HepG2 (cell line): ENCODE results near the gene GTF3A. TPM values are rescaled to one million over a fixed set of nuclear protein-coding genes. Genes with fewer than 3 reads are reported as not detected.

Experiments
- ATAC-seq: fragments of 200-7000 bp; cut with Tn5 transposase; 3 replicates; pipeline ENCODE4 v1.9.1; 2020; ENCODE audit warnings: mild to moderate bottlenecking, moderate library complexity
- BruUV-seq: library from RNA; stranded (reverse); fragments of 400-500 nt; replicated peaks from 2 replicates; lab custom pipeline; 2021; lab: Mats Ljungman, UMichigan
- CTCF ChIA-PET: fragments of 300-600 bp; formaldehyde crosslinking; extraction: SDS; loops from one replicate; lab custom pipeline; 2021; ENCODE audit warnings: low total read pairs, inconsistent platforms, low intra/inter-chr PET ratio; lab: Yijun Ruan, JAX
- POLR2A ChIA-PET: fragments of 350-600 bp; sonication (Branson Sonifier 250); formaldehyde crosslinking; loops from one replicate; lab custom pipeline; 2020; ENCODE audit warnings: antibody characterized with exemption, inconsistent platforms; lab: Yijun Ruan, JAX
- DNase-seq: peaks from one replicate; pipeline ENCODE4 v3.0.0-alpha.2; 2015; ENCODE audit warnings: low spot score
- FAIRE-seq: peaks from 3 replicates; lab custom pipeline; 2011; peaks lifted over from hg19 to GRCh38; lab: Jason Lieb, UNC
- H2AFZ ChIP-seq: one replicate; pipeline ENCODE4 v1.6.1; 2011; ENCODE audit warnings: low read length, inconsistent platforms
- H3K27ac ChIP-seq: fragments of 300-600 bp; 3 replicates; pipeline ENCODE4 v1.8.0; 2011; ENCODE audit warnings: mixed run types, mild to moderate bottlenecking, mixed read lengths, low read length, inconsistent platforms; ENCODE audit not compliant: insufficient read depth; ENCODE audit errors: extremely low read length
- H3K27me3 ChIP-seq, 2 experiments: fragments of 200-600 bp in 1 of 2; 2 replicates in 1 of 2; 3 replicates in 1 of 2; pipeline versions ENCODE4 v1.6.0 to v1.8.0; 2011; ENCODE audit warnings: low read length in 2 of 2, mild to moderate bottlenecking in 2 of 2, moderate library complexity in 2 of 2, inconsistent platforms in 1 of 2; ENCODE audit not compliant: insufficient read depth in 2 of 2, control insufficient read depth in 1 of 2
- H3K36me3 ChIP-seq, 2 experiments: fragments of 200-600 bp in 1 of 2; replicated peaks in 1 of 2; 2 replicates in 1 of 2; 3 replicates in 1 of 2; pipeline versions ENCODE4 v1.5.1 to v1.8.0; 2011; ENCODE audit warnings: low read length in 2 of 2, inconsistent platforms in 1 of 2; ENCODE audit not compliant: insufficient read depth in 2 of 2, control insufficient read depth in 1 of 2
- H3K4me1 ChIP-seq: 2 replicates; pipeline ENCODE4 v1.5.1; 2012; ENCODE audit warnings: low read length, inconsistent platforms; ENCODE audit not compliant: insufficient read depth
- H3K4me2 ChIP-seq: 2 replicates; pipeline ENCODE4 v1.6.0; 2011; ENCODE audit warnings: low read depth, low read length, inconsistent platforms
- H3K4me3 ChIP-seq, 3 experiments: fragments of 200-600 bp in 1 of 3; sonication (generic), shearing (Covaris generic) in 1 of 3; replicated peaks in 1 of 3; 2 replicates each; pipeline ENCODE4 v1.5.1; 2011 to 2016; ENCODE audit warnings: low read length in 3 of 3, inconsistent platforms in 2 of 3, low read depth in 2 of 3, mild to moderate bottlenecking in 2 of 3, control low read depth in 1 of 3, mixed read lengths in 1 of 3; ENCODE audit not compliant: insufficient read depth in 1 of 3
- H3K79me2 ChIP-seq: one replicate; pipeline ENCODE4 v1.6.1; 2011; ENCODE audit warnings: low read length, inconsistent platforms; ENCODE audit not compliant: insufficient read depth
- H3K9ac ChIP-seq: 2 replicates; pipeline ENCODE4 v1.6.0; 2011; ENCODE audit warnings: mild to moderate bottlenecking, low read depth, low read length, inconsistent platforms; ENCODE audit not compliant: insufficient read depth
- H3K9me3 ChIP-seq: 2 replicates; pipeline ENCODE4 v1.5.1; 2012; ENCODE audit warnings: mild to moderate bottlenecking, low read length
- H4K20me1 ChIP-seq: 2 replicates; pipeline ENCODE4 v1.6.0; 2011; ENCODE audit warnings: inconsistent platforms, mild to moderate bottlenecking, low read length, moderate library complexity; ENCODE audit not compliant: insufficient read depth
- ARNT ChIP-seq: fragments of 450-650 bp; IDR thresholded peaks from 2 replicates; pipeline ENCODE4 v1.6.1; 2017
- GATAD1 ChIP-seq: IDR thresholded peaks from 2 replicates; pipeline ENCODE4 v1.6.1; 2016; ENCODE audit warnings: missing genetic modification reagents, missing compliant biosample characterization
- HMG20B ChIP-seq: conservative IDR thresholded peaks from 2 replicates; pipeline ENCODE4 v1.6.1; 2016; ENCODE audit warnings: missing genetic modification reagents, missing compliant biosample characterization
- KDM5A ChIP-seq: fragments of 200-600 bp; sonication (generic); IDR thresholded peaks from 2 replicates; pipeline ENCODE4 v1.7.0; 2018; ENCODE audit warnings: antibody characterized with exemption, mild to moderate bottlenecking, low read length, borderline replicate concordance
- KMT2A ChIP-seq: sonication (generic); formaldehyde crosslinking; IDR thresholded peaks from 2 replicates; pipeline ENCODE4 v1.4.0; 2020; ENCODE audit warnings: missing genetic modification reagents
- MEIS2 ChIP-seq: sonication (generic); formaldehyde crosslinking; IDR thresholded peaks from 2 replicates; pipeline ENCODE4 v1.9.0; 2021; ENCODE audit warnings: mild to moderate bottlenecking, missing genetic modification reagents
- MIER2 ChIP-seq: IDR thresholded peaks from 2 replicates; pipeline ENCODE4 v1.6.1; 2016; ENCODE audit warnings: missing biosample characterization, missing genetic modification reagents
- ZBTB8A ChIP-seq: sonication (generic); formaldehyde crosslinking; IDR thresholded peaks from 2 replicates; pipeline ENCODE4 v1.4.0; 2020; ENCODE audit warnings: mild to moderate bottlenecking, low read depth, missing genetic modification reagents, borderline replicate concordance
- ZNF296 ChIP-seq: sonication (generic); formaldehyde crosslinking; conservative IDR thresholded peaks from 2 replicates; pipeline ENCODE4 v1.5.0; 2020; ENCODE audit warnings: mild to moderate bottlenecking, missing genetic modification reagents
- ZNF598 ChIP-seq: sonication (generic); formaldehyde crosslinking; IDR thresholded peaks from 2 replicates; pipeline ENCODE4 v1.5.1; 2020; ENCODE audit warnings: mild to moderate bottlenecking, missing genetic modification reagents, borderline replicate concordance
- WGBS: methylation state at CpG from one replicate; pipeline ENCODE4 v1.1.6; 2017; ENCODE audit warnings: low lambda C conversion rate; 5-methylcytosine and 5-hydroxymethylcytosine counted together
- in situ Hi-C: cut with HindIII; loops from 2 replicates; pipeline ENCODE4 v1.10.0; 2017; ENCODE audit warnings: low pct_unique_long_range_greater_than_20kb; ENCODE audit not compliant: extremely low pct_ligation_motif_present
- intact Hi-C: fragments of 100-400 bp; cut with micrococcal nuclease; formaldehyde crosslinking; loops from one replicate; pipeline ENCODE4 v1.10.0; 2022; ENCODE audit not compliant: unreplicated experiment
- polyA plus RNA-seq, 8 experiments: library from polyadenylated mRNA; depleted of rRNA in 3 of 8; stranded (reverse) in 7 of 8; unstranded in 1 of 8; fragments of >200 nt; fragmentation: Illumina TruSeq in 4 of 8; extraction: Trizol in 4 of 8; gene quantifications; 2 replicates each; pipeline versions ENCODE4 v1.2.1 to v1.2.3, GENCODE V29; 2011 to 2016; ENCODE audit warnings: low read depth in 4 of 8, missing spikeins in 1 of 8, mixed read lengths in 1 of 8; ENCODE audit not compliant: insufficient read depth in 1 of 8
- total RNA-seq, 5 experiments: library from RNA; depleted of rRNA; stranded (reverse); fragments of >200 nt; fragmentation: Illumina TruSeq; extraction: Trizol; gene quantifications; 2 replicates each; pipeline ENCODE4 v1.2.3, GENCODE V29; 2016; ENCODE audit warnings: low read depth in 1 of 5
- TF ChIP-seq, protein P1 (sequence below): sonication (generic); formaldehyde crosslinking; IDR thresholded peaks from 2 replicates; pipeline ENCODE4 v1.5.1; 2020; ENCODE audit warnings: mild to moderate bottlenecking, missing genetic modification reagents, borderline replicate concordance
- TF ChIP-seq, protein P2 (sequence below): sonication (generic); formaldehyde crosslinking; IDR thresholded peaks from 2 replicates; pipeline ENCODE4 v1.4.0; 2020; ENCODE audit warnings: mild to moderate bottlenecking, missing genetic modification reagents

Gene GTF3A
- total and polyA plus RNA-seq, 2 of the 13 experiments (the other 11 are each of a cell fraction or from before 2014, with no cell fraction given) = 42.1 to 176 TPM

DNA sequence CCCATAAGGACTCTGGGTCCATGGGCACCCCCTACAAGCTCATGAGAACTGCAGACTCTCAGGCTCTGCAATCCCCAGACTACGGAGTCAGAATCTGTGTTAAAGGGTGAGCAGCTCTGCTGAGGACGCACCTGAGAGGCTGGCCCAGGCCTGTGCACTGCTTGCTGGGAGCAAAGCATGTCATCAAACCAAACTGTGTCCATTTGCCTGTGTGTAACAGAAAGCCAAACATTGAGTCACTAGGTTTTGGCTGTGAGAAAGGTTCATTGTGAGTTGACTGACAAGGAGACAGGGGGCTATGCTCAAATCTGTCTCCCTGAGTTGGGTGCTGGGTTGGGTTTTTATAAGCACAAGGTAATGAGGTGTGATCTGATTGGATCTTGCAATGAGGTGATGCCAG lies 48.0 kb downstream of the GTF3A start:
- in situ Hi-C loops (no loop called here), intact Hi-C loops (no loop called here)
- BruUV-seq = no TSS peak
- peak; percentile 29; the same call in 1 of the 3 replicates for ATAC-seq
- H3K27me3 ChIP-seq = no peaks in the 10 kb centered on the region
- H3K36me3 ChIP-seq = no peaks in the 10 kb centered on the region
- H3K9ac ChIP-seq = no peak overlapping the region
- DNase-seq = no peak
- CTCF ChIA-PET = no interaction called here
- POLR2A ChIA-PET = no interaction called here
- no peak overlapping the region for H3K27ac ChIP-seq
- no peaks in the 10 kb centered on the region for H3K9me3 ChIP-seq
- FAIRE-seq = no peak
- peaks cover 16% of the 10 kb centered on the region for H3K4me1 ChIP-seq
- no peak overlapping the region for H3K4me2 ChIP-seq
- 0% methylated on average over 2 of the region's 2 CpGs for WGBS
- H2AFZ ChIP-seq = no peak overlapping the region
- H3K79me2 ChIP-seq = no peaks in the 10 kb centered on the region
- no peaks in the 10 kb centered on the region for H4K20me1 ChIP-seq
- TF ChIP-seq, protein P1, sequence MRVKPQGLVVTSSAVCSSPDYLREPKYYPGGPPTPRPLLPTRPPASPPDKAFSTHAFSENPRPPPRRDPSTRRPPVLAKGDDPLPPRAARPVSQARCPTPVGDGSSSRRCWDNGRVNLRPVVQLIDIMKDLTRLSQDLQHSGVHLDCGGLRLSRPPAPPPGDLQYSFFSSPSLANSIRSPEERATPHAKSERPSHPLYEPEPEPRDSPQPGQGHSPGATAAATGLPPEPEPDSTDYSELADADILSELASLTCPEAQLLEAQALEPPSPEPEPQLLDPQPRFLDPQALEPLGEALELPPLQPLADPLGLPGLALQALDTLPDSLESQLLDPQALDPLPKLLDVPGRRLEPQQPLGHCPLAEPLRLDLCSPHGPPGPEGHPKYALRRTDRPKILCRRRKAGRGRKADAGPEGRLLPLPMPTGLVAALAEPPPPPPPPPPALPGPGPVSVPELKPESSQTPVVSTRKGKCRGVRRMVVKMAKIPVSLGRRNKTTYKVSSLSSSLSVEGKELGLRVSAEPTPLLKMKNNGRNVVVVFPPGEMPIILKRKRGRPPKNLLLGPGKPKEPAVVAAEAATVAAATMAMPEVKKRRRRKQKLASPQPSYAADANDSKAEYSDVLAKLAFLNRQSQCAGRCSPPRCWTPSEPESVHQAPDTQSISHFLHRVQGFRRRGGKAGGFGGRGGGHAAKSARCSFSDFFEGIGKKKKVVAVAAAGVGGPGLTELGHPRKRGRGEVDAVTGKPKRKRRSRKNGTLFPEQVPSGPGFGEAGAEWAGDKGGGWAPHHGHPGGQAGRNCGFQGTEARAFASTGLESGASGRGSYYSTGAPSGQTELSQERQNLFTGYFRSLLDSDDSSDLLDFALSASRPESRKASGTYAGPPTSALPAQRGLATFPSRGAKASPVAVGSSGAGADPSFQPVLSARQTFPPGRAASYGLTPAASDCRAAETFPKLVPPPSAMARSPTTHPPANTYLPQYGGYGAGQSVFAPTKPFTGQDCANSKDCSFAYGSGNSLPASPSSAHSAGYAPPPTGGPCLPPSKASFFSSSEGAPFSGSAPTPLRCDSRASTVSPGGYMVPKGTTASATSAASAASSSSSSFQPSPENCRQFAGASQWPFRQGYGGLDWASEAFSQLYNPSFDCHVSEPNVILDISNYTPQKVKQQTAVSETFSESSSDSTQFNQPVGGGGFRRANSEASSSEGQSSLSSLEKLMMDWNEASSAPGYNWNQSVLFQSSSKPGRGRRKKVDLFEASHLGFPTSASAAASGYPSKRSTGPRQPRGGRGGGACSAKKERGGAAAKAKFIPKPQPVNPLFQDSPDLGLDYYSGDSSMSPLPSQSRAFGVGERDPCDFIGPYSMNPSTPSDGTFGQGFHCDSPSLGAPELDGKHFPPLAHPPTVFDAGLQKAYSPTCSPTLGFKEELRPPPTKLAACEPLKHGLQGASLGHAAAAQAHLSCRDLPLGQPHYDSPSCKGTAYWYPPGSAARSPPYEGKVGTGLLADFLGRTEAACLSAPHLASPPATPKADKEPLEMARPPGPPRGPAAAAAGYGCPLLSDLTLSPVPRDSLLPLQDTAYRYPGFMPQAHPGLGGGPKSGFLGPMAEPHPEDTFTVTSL (CRISPR knock-in tag) = no peak
- TF ChIP-seq KDM5A = no peak
- TF ChIP-seq, protein P2, sequence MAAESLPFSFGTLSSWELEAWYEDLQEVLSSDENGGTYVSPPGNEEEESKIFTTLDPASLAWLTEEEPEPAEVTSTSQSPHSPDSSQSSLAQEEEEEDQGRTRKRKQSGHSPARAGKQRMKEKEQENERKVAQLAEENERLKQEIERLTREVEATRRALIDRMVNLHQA = no peak
- no peak for TF ChIP-seq MIER2 (CRISPR knock-in tag)
- no peak for TF ChIP-seq GATAD1 (CRISPR knock-in tag)
- no peak for TF ChIP-seq KMT2A (CRISPR knock-in tag)
- TF ChIP-seq HMG20B (CRISPR knock-in tag) = no peak
- TF ChIP-seq MEIS2 = no peak
- TF ChIP-seq ARNT = no peak
- TF ChIP-seq ZBTB8A (CRISPR knock-in tag) = no peak
- TF ChIP-seq ZNF598 = no peak
- TF ChIP-seq ZNF296 (CRISPR knock-in tag) = no peak
- H3K4me3 ChIP-seq = no peak overlapping the region
